Skeletal muscle satellite cell (primary cell): ENCODE measurements around the gene BAX.
A peak's percentile ranks its signal among the peaks of the same experiment; 100 is the strongest.

Experiments
- H3K27me3 ChIP-seq: 2 replicates; pipeline ENCODE4 v1.7.0; 2013; ENCODE audit warnings: low read length; ENCODE audit not compliant: control insufficient read depth, insufficient read depth
- H3K36me3 ChIP-seq: 2 replicates; pipeline ENCODE4 v1.7.0; 2013; ENCODE audit warnings: mild to moderate bottlenecking, control low read depth, low read length; ENCODE audit not compliant: insufficient read depth
- H3K4me1 ChIP-seq: 2 replicates; pipeline ENCODE4 v1.7.0; 2013; ENCODE audit warnings: low read length; ENCODE audit not compliant: control insufficient read depth, insufficient read depth
- H3K4me2 ChIP-seq: 2 replicates; pipeline ENCODE4 v1.7.0; 2013; ENCODE audit warnings: mild to moderate bottlenecking, low read length
- H3K4me3 ChIP-seq: 2 replicates; pipeline ENCODE4 v1.7.0; 2013; ENCODE audit warnings: low read length
- H3K9ac ChIP-seq: 2 replicates; pipeline ENCODE4 v1.7.0; 2013; ENCODE audit warnings: mild to moderate bottlenecking, low read depth, low read length, moderate library complexity
- H3K9me3 ChIP-seq: replicated peaks from 2 replicates; pipeline ENCODE4 v1.7.0; 2013; ENCODE audit warnings: mild to moderate bottlenecking, control low read depth, low read length

BAX gene

DNA sequence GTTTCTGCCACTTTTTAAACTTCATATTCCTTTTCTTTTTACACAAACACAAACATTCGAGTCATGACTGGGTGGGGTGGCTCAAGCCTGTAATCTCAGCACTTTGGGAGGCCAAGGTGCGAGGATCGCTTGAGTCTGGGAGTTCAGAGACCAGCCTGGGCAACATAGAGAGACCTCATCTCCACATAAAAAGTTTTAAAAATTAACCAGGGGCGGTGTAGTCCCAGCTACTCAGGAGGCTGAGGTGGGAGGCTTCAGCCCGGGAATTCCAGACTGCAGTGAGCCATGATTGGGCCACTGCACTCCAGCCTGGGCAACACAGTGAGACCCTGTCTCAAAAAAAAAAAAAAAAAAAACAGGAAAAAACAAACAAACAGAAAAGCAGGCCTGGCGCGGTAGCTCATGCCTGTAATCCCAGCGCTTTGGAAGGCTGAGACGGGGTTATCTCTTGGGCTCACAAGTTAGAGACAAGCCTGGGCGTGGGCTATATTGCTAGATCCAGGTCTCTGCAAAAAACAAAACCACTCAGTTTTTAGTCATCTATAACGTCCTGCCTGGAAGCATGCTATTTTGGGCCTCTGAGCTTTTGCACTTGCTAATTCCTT lies 583 bp upstream of the BAX start:
- Histone ChIP-seq H3K4me1 (peaks cover 15% of the 10 kb centered on the region), H3K9ac (peak overlapping the region; percentile 98), H3K4me3 (peak overlapping the region; percentile 93), H3K36me3 (peaks cover 18% of the 10 kb centered on the region), H3K27me3 (no peaks in the 10 kb centered on the region), H3K4me2 (peak overlapping the region; percentile 98), H3K9me3 (no peaks in the 10 kb centered on the region)

DNA sequence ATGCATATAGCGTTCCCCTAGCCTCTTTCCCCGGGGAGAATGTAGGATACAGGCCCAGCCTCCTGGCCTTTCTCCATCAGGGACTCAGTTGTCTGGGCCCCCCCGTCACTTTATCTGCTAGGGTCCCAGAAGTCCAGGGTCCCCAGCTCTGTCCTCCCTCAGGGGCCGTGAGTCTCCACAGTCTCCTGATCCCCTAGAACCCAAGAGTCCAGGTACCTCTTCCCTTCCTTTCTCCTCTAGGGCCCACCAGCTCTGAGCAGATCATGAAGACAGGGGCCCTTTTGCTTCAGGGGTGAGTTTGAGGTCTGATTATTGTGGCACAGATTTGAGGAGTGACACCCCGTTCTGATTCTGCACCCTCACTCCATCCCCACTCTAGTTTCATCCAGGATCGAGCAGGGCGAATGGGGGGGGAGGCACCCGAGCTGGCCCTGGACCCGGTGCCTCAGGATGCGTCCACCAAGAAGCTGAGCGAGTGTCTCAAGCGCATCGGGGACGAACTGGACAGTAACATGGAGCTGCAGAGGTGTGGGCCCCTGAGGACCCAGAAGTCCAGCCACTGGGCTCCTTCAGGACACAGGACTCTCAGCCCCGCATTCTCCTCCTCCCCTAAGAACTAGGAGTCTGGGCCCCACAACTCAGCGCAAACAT lies 758 bp downstream of the BAX start:
- Histone ChIP-seq H3K4me3 (peak overlapping the region; percentile 93), H3K4me2 (peak overlapping the region; percentile 98), H3K27me3 (no peaks in the 10 kb centered on the region), H3K9ac (peak overlapping the region; percentile 98), H3K36me3 (peaks cover 18% of the 10 kb centered on the region), H3K9me3 (no peaks in the 10 kb centered on the region), H3K4me1 (peaks cover 15% of the 10 kb centered on the region)

DNA sequence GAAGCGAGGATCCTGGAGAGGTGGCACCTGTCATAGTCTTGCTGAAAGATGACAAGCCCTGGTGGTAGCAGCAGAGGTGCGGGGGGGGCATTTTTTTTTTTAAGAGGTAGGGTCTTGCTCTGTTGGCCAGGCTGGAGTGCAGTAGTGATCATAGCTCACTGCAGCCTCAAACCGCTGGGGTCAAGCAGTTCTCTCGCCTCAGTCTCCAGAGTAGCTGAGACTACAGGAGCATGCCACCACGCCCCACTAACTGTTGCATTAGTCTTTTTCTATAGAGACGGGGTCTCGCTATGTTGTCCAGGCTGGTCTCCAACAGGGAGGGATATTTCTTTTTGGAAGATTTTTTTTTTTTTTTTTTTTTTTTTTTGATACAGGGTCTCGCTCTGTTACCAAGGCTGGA lies 3.3 kb downstream of the BAX start:
- no peaks in the 10 kb centered on the region for H3K9me3 ChIP-seq
- no peak overlapping the region for H3K4me3 ChIP-seq
- no peaks in the 10 kb centered on the region for H3K27me3 ChIP-seq
- peaks cover 20% of the 10 kb centered on the region for H3K36me3 ChIP-seq
- H3K4me1 ChIP-seq: peaks cover 25% of the 10 kb centered on the region
- H3K4me2 ChIP-seq: no peak overlapping the region
- H3K9ac ChIP-seq: no peak overlapping the region

DNA sequence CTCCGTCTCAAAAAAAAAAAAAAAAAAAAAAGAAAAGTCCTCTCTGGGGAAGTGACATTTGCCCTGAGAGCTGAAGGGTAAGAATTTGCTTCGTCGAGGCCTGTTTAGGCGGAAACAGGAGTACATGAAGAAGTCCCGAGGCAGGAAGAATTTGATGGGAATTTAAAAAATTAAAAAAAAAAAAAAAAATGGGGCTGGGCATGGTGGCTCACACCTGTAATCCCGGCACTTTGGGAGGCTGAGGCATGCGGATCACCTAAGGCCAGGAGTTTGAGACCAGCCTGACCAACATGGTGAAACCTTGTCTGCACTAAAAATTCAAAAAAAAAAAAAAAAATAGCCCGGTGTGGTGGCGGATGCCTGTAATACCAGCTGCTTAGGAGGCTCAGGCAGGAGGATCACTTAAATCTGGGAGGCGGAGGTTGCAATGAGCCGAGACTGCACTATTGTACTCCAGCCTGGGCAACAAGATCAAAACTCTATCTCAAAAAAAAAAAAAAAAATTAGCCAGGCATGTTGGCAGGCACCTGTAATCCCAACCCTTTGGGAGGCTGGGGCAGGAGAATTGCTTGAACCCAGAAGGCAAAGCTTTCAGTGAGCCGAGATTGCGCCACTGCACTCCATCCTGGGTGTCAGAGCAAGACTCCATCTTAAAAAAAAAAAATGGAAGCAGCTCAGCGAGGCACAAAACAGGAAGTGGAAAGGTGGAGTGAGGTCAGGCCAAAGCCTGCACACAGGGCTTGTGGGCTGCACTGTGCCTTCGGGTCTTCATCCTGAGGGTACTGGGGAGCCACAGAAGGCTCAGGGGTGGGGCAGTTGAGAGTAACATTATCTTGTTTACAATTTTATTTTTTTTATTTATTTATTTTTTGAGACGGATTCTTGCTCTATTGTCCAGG lies 4.9 kb downstream of the BAX start:
- H3K27me3 ChIP-seq: no peaks in the 10 kb centered on the region
- H3K9ac ChIP-seq: no peak overlapping the region
- no peak overlapping the region for H3K4me3 ChIP-seq
- no peak overlapping the region for H3K4me2 ChIP-seq
- H3K9me3 ChIP-seq: no peaks in the 10 kb centered on the region
- H3K36me3 ChIP-seq: peaks cover 20% of the 10 kb centered on the region
- peaks cover 36% of the 10 kb centered on the region for H3K4me1 ChIP-seq

DNA sequence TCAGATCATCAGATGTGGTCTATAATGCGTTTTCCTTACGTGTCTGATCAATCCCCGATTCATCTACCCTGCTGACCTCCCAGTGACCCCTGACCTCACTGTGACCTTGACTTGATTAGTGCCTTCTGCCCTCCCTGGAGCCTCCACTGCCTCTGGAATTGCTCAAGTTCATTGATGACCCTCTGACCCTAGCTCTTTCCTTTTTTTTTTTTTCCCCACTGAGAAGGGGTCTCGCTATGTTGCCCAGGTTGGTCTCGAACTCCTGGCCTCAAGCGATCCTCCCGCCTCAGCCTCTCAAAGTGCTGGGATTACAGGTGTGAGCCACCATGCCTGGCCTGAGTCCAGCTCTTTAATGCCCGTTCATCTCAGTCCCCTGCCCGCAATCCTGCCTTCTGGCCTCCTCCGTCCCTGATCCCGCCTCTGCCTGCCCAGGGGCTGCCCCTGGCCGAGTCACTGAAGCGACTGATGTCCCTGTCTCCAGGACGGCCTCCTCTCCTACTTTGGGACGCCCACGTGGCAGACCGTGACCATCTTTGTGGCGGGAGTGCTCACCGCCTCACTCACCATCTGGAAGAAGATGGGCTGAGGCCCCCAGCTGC lies 6.5 kb downstream of the BAX start:
- Histone ChIP-seq H3K36me3 (peaks cover 19% of the 10 kb centered on the region), H3K27me3 (no peaks in the 10 kb centered on the region), H3K4me3 (no peak overlapping the region), H3K4me1 (peaks cover 32% of the 10 kb centered on the region), H3K9me3 (no peaks in the 10 kb centered on the region), H3K4me2 (no peak overlapping the region), H3K9ac (no peak overlapping the region)

DNA sequence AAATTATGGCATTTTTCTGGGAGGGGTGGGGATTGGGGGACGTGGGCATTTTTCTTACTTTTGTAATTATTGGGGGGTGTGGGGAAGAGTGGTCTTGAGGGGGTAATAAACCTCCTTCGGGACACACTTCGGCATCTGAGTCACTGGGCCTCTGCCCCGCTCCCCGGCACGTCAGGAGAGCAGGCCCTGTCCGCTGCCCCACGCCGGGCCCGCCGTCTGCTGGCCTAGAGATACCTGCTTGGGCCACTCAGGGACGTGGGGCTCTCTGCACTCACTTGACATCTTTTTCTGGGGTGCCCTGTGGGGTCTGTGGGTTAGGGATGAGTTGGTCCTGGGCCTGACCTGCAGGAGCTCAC lies 7.0 kb downstream of the BAX start:
- H3K4me1 ChIP-seq: peaks cover 34% of the 10 kb centered on the region
- no peaks in the 10 kb centered on the region for H3K27me3 ChIP-seq
- no peak overlapping the region for H3K4me3 ChIP-seq
- H3K9ac ChIP-seq: no peak overlapping the region
- no peaks in the 10 kb centered on the region for H3K9me3 ChIP-seq
- no peak overlapping the region for H3K4me2 ChIP-seq
- H3K36me3 ChIP-seq: peaks cover 20% of the 10 kb centered on the region

DNA sequence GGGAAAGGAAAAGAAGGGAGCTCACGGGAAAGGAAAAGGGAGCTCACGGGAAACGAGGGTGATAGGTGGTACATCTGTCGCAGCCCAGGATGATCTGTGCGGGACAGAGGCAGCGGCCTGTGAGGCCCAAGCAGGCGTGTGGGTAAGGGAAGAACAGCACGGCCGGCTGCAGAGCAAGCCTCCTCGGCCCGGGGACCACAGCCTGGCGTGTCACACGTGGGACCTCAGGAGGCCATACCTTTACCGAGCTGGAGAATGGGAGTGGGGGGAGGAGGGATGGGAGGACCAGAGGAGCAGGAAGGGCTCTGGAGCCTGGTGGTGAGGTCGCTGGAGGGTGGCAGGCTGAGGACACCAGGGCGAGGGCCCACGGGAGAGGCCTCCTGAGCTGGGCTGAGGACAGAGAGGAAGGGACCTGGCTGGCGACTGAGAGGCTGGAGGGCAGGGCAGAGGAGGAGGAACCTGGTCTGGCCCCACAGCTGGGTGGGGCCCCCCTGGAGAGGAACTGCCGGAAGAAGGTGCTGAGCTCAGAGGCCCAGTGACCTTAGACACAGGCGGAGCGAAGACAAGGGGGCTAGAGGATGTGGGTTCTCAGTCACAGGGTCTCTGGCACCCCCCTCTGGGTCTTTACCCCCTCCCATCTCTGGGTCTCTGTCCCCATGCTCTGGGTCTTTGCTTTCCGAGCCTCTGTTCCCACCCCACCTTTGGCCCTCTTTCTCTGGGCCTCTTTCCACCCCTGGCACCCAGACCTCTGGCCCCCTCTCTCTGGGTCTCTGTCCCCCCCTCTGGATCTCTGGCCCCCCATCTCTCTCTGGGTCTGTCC lies 7.6 kb downstream of the BAX start:
- Histone ChIP-seq H3K4me2 (no peak overlapping the region), H3K9ac (peak overlapping the region; percentile 11), H3K36me3 (peaks cover 21% of the 10 kb centered on the region), H3K27me3 (no peaks in the 10 kb centered on the region), H3K4me3 (no peak overlapping the region), H3K4me1 (peaks cover 39% of the 10 kb centered on the region), H3K9me3 (no peaks in the 10 kb centered on the region)

DNA sequence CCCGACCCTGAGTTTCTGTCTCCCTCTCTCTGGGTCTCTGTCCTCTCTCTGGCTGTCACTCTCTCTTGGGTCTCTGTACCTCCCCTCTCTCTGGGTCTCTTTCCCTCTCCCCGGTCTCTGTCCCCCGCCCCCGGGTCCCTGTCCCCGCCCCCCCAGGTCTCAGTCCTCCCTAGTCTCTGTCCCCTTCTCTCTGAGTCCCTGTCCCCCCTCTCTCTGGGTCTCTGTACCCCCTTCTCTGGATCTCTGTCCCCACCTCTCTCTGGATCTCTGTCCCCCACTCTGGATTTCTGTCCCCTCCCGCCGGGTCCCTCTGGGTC lies 8.1 kb downstream of the BAX start:
- Histone ChIP-seq H3K4me1 (peaks cover 39% of the 10 kb centered on the region), H3K9ac (no peak overlapping the region), H3K9me3 (no peaks in the 10 kb centered on the region), H3K4me2 (no peak overlapping the region), H3K4me3 (no peak overlapping the region), H3K27me3 (no peaks in the 10 kb centered on the region), H3K36me3 (peaks cover 18% of the 10 kb centered on the region)

DNA sequence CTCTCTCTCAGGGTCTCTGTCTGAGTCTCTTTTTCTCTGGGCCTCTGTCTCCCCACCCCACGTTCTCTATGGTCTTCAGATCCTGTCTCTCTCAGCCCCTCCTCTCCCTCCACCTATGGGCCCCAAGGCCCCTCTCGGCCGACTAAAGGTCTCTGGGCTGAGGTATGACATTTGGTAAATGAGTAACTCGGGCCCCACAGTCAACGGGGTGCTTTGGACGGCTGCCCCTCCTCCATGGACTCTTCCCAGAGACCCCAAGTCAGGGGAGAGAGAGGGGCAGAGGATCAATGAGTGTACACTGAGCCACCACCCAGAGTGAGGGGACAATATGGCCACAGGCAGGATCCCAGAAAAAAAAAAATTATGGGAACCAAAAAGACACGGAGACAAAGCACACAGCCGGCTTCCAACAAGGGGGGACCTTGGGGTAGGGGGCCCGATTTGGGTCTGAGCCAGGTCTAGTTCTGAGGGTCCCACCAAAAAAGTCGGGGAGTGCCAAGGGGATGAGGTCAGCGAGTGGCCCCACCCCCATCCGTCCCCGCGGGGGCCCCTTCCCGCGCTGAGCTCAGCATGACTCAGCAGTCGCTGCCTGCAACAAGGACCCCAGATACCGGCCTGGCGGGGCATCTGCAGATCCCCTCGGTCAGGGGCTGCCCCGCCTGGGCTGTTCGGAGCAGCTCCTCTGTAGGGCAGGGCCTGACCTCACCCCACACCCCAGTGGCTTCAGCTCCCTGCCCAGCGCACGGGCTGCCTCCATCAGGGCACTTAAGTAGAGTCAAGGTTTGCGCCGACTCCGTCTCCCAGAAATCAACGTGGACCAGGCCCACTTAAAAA lies 8.9 kb downstream of the BAX start:
- H3K27me3 ChIP-seq: no peaks in the 10 kb centered on the region
- H3K4me1 ChIP-seq: peaks cover 39% of the 10 kb centered on the region
- H3K9ac ChIP-seq: peak overlapping the region; percentile 73
- no peaks in the 10 kb centered on the region for H3K9me3 ChIP-seq
- peaks cover 20% of the 10 kb centered on the region for H3K36me3 ChIP-seq
- peak overlapping the region; percentile 67 for H3K4me2 ChIP-seq
- H3K4me3 ChIP-seq: peak overlapping the region; percentile 30

DNA sequence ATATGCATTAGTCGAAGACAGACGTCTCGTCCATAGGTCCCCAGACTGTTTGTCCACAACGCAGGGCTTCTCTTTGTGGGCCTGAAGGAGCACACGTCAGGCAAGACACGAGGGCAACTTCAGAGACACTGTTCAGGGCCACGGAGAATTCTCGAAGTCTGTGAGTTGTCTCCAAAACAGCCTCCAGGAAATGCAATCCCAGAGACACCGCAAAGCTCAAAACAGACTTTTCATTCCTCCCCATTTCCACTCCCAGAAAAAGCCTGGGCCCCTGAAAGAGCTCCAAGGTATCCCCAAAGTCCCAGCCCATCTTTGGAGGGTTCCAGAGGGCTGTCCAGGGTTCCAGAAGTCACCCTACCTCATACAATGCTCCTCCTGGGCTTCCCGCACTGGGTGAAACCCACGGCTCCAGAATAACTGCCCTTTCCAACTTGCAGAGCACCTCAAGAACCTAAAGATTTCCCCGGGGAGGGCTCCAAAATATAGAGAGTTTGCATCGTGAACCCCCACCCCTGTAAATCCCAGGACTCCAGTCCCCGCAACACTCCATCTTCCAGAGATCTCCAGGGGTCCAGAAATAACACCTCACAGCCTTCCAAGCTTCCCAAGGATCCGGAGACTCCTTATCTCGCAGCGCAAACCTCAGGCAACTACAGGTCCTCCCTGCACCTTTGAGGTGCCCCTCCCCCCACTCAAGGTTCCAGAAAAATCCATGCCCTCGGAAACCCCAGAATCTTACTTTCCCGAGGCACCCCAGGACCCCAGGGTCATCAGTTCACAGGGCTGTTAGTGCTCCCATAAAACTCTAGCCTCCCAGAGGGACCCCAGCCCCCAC lies 9.7 kb downstream of the BAX start:
- peak overlapping the region; percentile 67 for H3K4me2 ChIP-seq
- H3K9ac ChIP-seq: peak overlapping the region; percentile 73
- peaks cover 39% of the 10 kb centered on the region for H3K4me1 ChIP-seq
- H3K36me3 ChIP-seq: peaks cover 28% of the 10 kb centered on the region
- no peaks in the 10 kb centered on the region for H3K9me3 ChIP-seq
- no peaks in the 10 kb centered on the region for H3K27me3 ChIP-seq
- peak overlapping the region; percentile 34 for H3K4me3 ChIP-seq
